ENCODE measurements around the gene CDK18.

DNA sequence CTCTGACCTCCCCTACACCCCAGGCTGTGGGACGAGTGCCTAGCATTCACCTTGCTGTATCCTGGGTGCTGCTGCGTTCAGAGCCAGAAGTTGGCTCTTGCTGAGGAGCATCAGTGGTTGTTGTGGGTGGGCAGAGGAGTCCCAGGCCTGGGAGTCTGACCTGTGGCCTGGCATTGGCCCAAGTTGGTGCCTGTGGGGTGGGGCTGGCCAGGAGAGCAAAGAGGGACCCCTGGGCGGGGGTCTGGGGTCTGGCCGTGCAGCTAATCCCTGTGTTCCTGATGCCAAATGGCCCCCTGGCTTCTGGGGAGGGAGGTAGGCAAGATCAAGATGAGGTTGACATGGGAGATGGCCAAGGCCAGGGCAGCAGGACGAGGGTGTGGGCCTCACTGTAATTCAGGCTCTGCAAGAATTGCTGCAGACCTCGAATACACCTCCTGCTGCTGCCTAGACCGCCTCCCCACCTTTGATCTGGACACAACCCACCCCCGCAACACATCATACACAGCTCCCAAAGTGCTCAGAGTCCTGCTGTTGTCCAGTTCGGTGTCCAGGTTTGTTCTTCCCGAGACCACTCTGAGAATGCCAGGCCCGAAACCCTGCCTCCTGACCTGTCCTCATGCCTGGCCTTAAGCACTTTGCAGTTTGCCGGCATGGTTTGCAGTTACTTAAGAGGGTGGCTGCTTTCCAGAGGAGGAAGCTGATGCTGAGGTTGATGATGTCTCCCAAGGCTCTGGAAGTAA, 28.7 kb downstream of the CDK18 start:
- TF ChIP-seq, protein P1, sequence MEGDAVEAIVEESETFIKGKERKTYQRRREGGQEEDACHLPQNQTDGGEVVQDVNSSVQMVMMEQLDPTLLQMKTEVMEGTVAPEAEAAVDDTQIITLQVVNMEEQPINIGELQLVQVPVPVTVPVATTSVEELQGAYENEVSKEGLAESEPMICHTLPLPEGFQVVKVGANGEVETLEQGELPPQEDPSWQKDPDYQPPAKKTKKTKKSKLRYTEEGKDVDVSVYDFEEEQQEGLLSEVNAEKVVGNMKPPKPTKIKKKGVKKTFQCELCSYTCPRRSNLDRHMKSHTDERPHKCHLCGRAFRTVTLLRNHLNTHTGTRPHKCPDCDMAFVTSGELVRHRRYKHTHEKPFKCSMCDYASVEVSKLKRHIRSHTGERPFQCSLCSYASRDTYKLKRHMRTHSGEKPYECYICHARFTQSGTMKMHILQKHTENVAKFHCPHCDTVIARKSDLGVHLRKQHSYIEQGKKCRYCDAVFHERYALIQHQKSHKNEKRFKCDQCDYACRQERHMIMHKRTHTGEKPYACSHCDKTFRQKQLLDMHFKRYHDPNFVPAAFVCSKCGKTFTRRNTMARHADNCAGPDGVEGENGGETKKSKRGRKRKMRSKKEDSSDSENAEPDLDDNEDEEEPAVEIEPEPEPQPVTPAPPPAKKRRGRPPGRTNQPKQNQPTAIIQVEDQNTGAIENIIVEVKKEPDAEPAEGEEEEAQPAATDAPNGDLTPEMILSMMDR (IDR thresholded peaks at IDR 0.05): no peak
- TF ChIP-seq POLR2AphosphoS5 (IDR thresholded peaks at IDR 0.05): no peak
